Mucosa of gallbladder (tissue), 1 donor: ENCODE results near the gene CARD19. TPM values are rescaled to one million over a fixed set of nuclear protein-coding genes. Genes with fewer than 3 reads are reported as not detected.

Experiments
- DNase-seq: peaks from one replicate; pipeline ENCODE4 v3.0.0-alpha.2; 2020; ENCODE audit warnings: low spot score
- total RNA-seq: library from RNA; stranded (reverse); gene quantifications from one replicate; pipeline ENCODE4 v1.2.1, GENCODE V29; 2021
- donor health status: DM: no; HTN: no; CAD: no.

CARD19 gene
- total RNA-seq, 1 donor from 2014 or later: 45.2 TPM

- DNase-seq: peak; percentile 27
Measured at GRCh38 chr9:93161786-93162562, 66.0 kb downstream of the CARD19 start.

Other genes with a start within 250 kb of the CARD19 start
- 9.5 TPM for gene ZNF484, start 218.2 kb upstream of the CARD19 start, total RNA-seq
- 8.2 TPM for gene FGD3, start 148.7 kb upstream of the CARD19 start, total RNA-seq
- gene SUSD3, start 37.5 kb upstream of the CARD19 start, total RNA-seq: 5.0 TPM
- gene NINJ1, start 38.0 kb downstream of the CARD19 start, total RNA-seq: 75.6 TPM
- gene WNK2, start 87.9 kb downstream of the CARD19 start, total RNA-seq: 37.2 TPM